HG03558 (cell line): Measurements from ENCODE around the gene UNC119B.
"Not testable (repeated sequence)": the region's sequence is repeated elsewhere in the genome, so short reads cannot be mapped to it uniquely, and the experiment has no call there.

Experiments
- ATAC-seq: cut with Tn5 transposase; IDR thresholded peaks from one replicate; pipeline ENCODE4 v1.9.1; 2021; ENCODE audit warnings: moderate number of reproducible peaks; ENCODE audit not compliant: unreplicated experiment; ENCODE audit errors: extremely low read depth

Gene UNC119B

GRCh38 chr12:120713861-120714482, 3.7 kb downstream of the UNC119B start:
- ATAC-seq = no peak

GRCh38 chr12:120718055-120718454, 7.8 kb downstream of the UNC119B start:
- no peak for ATAC-seq

DNA sequence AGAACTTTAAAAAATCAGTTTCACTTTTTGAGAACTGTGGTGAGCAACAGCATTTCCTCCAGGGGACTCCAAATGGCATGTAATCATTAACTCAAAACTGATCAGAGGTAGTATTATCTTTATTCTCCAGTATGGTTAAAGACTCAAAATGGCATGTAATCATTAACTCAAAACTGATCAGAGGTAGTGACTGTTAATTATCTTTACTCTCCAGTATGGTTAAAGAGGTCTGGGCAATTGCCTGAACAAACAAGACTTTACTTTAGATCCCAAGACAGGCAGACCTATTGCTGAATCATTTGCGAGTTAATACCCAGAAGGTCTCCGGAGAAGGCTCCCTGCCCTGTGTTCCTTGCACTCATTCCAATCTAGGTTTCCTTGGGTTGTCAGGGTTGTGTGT, 8.8 kb downstream of the UNC119B start:
- no peak for ATAC-seq

- no peak for ATAC-seq
Measured at GRCh38 chr12:120719496-120720233, 9.4 kb downstream of the UNC119B start.

DNA sequence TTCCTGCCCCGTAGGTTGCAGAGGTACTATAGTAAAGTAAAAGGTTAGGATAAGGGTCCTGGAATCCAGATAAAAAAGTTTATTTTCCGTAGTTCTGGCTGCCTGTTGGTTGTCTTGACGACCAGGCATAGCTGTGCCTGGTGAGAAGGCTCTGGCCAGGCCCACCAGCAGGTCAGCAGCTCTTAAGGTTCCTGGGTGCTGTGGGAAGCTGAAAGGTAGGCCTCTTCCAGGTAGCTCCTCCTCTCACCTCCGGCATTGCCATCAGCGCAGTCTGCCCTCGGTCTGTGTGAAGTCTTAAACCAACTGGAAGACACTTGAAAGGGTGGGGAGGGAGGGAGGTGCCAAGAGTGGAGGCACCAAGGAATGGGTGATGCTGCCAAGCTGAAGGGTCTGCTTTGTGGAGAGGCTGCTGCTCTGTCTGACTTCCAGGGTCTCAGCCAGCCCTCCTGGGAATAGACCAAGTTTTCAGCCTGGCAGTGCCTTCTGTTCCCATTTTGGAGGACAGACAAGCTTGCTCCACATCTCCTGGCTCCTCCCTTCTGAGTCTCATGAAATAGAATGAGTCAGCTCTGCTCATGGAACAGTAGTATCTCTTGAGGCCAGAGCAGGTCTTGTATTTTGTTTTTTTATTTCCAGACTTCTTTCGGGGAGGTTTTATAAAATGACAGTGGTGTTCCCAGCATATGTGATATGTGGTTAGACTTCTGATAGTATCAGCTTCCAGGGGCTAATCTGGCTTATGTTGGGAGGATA, 10.2 kb downstream of the UNC119B start:
- no peak for ATAC-seq

DNA sequence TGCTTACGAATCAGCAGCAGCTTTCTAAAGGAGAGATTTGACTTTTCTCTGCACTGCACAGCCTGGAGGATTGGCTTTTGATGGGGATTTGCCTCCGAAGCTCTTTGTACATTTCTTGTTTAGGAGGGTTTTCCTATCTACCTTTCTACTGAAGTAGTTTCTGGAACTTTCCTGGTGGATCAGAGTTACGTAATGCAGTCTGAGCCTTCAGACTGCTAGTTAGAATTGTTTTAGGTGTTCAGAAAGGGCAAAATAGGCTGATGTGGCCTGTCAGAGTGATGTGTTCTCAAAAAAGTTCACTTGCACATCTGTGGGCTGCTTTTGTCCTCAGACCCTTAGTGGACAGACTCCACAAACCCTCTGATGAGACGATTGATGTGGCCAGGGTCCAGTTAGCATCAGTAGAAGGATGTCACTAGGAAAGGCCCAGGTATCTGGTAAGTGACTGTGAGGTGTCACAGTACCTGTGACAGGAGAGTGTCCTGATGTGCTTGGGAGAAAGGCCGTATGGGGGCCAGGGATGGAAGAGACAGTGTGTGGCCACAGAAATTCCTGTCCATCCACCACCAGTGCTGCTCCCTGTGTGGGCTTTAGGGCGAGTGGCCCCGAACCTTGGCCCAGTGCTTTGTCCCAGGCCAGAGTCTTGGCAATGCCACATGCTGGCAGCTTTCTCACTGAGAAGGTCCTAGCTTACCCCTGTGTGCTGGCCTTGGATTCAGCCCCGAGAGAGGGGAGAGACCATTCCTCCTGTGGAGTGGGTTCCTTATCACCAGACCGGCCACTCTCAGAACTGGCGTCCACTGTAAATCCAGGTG, 10.9 kb downstream of the UNC119B start:
- ATAC-seq = no peak

DNA sequence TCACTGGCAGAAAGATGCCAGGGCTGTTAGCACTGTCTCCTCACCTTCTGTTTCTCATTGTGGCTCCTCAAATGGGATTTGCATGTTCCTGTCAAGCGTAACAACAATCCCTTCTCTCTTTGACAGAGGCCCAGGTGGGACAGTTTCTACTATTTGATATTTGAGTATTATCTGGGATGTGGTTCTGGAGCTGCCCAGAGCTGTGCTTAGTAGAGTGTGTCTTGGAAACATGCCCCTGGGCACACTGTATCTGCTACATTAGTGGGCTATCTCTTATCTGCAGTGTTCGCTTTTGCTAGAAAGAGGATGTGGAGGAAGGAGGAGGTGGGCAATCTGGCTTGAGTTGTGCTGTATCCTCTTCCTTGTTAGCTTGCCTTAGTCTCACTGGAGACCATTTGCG, 11.6 kb downstream of the UNC119B start:
- no peak for ATAC-seq

DNA sequence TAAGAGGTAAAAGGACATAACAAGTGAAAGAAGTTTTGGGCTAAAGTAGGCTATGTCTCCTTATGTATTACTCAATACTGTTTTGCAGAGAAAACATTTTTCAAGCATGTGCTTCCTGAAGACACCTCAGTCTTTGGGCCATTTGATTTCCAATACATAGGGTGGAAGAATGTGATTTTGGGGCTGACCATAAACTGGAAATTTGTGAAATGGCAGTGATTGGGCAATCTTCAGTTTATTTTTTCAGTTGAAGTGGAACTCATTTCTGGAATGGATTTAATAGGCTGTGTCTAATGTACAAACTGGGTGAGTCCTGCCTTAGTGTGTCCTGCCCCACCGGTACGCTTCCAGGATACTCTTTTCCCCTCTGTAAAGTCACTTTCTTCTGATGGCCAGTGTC, 12.5 kb downstream of the UNC119B start:
- ATAC-seq = no peak

DNA sequence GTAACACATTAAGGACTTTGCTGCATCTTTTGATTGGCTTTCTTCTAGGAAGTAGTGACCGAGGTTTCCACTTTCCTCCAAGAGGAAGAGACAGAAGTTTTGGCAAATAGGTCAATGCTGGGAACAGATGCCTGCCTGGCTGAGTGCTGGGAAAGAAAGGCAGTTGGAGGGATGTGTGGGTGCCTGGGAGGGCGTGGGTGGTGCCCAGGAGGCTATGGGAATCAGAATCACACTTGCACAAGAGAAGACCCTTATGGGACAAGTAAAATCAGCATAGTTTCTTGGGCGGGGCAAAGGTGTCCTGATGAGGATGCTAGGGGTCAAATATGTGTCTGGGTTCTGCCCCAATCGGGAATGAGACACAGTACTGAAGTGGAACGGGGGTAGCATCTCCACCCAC, 14.5 kb downstream of the UNC119B start:
- no peak for ATAC-seq

GRCh38 chr12:120725151-120725658, 14.9 kb downstream of the UNC119B start:
- no peak for ATAC-seq

GRCh38 chr12:120725659-120726509, 15.6 kb downstream of the UNC119B start, which contains the start of gene ACADS:
TSS of gene ACADS (plus strand) at chr12:120725826. CDS start at chr12:120725886, 60 bp downstream.
- peak; percentile 84 for ATAC-seq

DNA sequence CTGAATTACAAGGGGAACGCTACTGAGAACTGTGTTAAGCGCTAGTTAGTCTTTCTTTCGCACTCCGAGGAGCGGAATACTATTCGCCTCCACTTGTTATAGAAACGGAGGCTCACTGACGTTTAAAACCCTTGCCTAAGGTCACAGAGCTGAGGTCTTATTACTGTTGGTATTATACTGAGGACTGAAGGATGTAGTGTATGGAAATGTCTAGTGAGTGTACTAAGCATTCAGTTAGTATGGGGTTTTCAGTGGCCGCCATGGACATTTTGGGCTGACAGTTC, 16.2 kb downstream of the UNC119B start:
- no peak for ATAC-seq

GRCh38 chr12:120726961-120727360, 16.7 kb downstream of the UNC119B start:
- ATAC-seq = no peak

DNA sequence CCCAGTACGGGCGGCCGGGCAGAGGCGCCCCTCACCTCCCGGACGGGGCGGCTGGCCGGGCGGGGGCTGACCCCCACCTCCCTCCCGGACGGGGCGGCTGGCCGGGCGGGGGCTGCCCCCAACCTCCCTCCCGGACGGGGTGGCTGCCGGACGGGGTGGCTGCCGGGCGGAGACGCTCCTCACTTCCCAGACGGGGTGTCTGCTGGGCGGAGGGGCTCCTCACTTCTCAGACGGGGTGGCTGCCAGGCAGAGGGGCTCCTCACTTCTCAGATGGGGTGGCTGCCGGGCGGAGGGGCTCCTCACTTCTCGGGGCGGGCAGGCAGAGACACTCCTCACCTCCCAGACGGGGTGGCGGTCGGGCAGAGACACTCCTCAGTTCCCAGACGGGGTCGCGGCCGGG, 21.9 kb downstream of the UNC119B start:
- not testable (repeated sequence) for ATAC-seq

DNA sequence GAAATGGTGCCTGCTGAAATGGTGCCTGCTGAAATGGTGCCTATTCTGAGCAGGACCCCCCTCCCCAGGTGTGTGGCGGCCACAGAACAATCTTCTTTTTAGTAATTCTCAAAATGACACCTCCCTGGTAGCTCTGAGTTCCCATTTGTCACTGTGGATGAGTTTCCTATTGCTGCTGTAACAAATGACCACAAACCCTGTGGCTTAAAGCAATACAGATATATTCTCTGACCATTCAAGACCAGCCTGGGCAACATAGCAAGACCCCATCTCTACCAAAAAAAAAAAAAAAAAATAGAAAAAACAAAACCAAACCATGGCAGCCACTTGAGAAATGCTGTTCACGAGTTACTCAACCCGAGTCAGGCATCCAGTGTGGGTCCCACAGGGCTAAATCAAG, 23.3 kb downstream of the UNC119B start:
- no peak for ATAC-seq

DNA sequence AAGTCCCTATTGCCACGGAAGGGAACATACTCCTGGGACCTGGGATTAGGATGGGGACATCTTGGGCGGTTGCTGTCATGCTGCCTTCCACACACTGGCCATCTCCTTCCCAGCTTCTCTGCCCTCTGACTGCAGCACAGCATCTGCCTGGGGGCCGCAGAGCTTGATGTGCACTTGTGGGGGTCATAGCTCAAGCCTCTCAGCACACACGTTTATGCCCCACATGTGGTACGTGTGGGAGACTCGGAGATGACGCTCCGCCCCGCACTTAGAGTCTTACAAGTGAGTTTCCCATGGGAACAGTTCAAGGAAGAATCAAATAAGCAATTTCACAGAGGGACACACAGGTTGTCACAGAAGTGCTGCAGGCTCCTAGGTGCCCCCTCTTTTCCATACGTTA, 24.0 kb downstream of the UNC119B start:
- ATAC-seq = no peak

DNA sequence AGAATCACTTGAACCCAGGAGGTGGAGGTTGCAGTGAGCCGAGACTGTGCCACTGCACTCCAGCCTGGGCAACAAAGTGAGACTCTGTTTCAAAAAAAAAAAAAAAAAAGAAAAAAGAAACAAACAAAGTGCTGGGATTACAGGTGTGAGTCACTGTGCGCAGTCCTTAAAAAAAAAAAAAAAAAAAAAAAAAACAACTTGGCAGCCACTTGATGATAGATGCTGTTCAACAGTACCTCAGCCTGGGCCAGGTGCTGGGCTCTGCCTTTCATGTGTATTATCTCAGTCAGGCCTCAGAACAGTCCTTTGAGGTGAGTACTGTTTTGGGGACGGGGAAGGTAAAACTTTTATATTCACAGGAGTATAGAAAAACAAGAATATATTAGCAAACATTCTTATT, 24.9 kb downstream of the UNC119B start:
- no peak for ATAC-seq

DNA sequence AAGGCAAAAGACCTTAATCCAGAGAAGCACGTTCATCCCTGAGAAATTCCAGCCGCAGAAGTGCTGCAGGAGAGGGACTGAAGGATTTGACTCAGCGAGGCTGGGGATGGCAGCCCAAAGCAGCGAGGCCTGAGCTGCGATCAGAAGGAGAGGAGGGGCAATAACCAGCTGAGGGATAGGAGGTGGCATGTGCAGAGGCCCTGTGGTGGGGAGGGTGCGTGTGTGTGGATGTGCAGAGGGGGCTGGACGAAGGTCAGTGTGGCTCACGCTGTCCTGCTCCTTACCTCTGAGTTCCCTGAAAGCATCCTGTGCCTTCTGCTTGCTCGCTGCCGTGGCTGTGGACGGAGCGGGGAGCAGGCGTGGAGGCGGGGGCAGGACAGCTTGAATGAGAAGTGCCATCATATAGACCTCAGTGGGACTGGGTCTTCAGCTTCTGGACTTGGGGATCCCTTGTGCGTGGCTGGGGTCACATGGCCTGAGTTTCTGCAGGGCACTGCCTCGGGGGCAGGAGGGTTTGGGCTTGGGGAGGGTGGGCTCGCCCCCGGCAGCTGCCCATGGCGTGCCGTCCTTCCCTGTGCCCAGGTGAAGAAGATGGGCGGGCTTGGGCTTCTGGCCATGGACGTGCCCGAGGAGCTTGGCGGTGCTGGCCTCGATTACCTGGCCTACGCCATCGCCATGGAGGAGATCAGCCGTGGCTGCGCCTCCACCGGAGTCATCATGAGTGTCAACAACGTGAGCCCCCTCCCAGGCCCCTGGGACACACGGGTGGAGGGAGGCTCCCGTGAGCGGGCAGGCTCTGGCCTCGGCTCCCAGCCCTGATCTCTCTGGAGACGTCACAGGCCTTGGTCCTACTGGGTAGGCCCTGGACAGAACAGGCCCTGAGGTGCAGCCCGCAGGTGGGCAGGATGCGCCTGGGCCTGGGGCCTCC, 26.4 kb downstream of the UNC119B start:
- ATAC-seq = no peak
